HepG2 (cell line): Measurements from ENCODE around the gene SV2A. TPM values are rescaled to one million over a fixed set of nuclear protein-coding genes. Genes with fewer than 3 reads are reported as not detected.

Experiments
- CBX5 ChIP-seq: sonication (generic); formaldehyde crosslinking; IDR thresholded peaks from 2 replicates; pipeline ENCODE4 v1.4.0; 2020; ENCODE audit warnings: missing genetic modification reagents, borderline replicate concordance
- FOXJ3 ChIP-seq: sonication (generic); formaldehyde crosslinking; IDR thresholded peaks from 2 replicates; pipeline ENCODE4 v1.4.0; 2020; ENCODE audit warnings: missing genetic modification reagents, mild to moderate bottlenecking, borderline replicate concordance
- GFI1 ChIP-seq: sonication (generic); formaldehyde crosslinking; IDR thresholded peaks from 2 replicates; pipeline ENCODE4 v1.5.0; 2020; ENCODE audit warnings: missing genetic modification reagents, mild to moderate bottlenecking, borderline replicate concordance
- IKZF1 ChIP-seq: fragments of 450-650 bp; IDR thresholded peaks from 2 replicates; pipeline ENCODE4 v1.7.1; 2016
- MED13 ChIP-seq: sonication (generic); formaldehyde crosslinking; IDR thresholded peaks from 2 replicates; pipeline ENCODE4 v1.5.0; 2020; ENCODE audit warnings: missing genetic modification reagents
- MXI1 ChIP-seq: IDR thresholded peaks from 3 replicates; pipeline ENCODE4 v1.6.1; 2012; ENCODE audit warnings: low read depth, low read length, inconsistent platforms, borderline replicate concordance
- PAWR ChIP-seq: sonication (generic); formaldehyde crosslinking; IDR thresholded peaks from 2 replicates; pipeline ENCODE4 v1.4.0; 2020; ENCODE audit warnings: missing genetic modification reagents, mild to moderate bottlenecking, borderline replicate concordance
- PCBP2 ChIP-seq: fragments of 200-400 bp; formaldehyde crosslinking; optimal IDR thresholded peaks from 2 replicates; pipeline ENCODE3; 2018; ENCODE audit warnings: low read length, low read depth; ENCODE audit not compliant: poor library complexity, severe bottlenecking
- RFX5 ChIP-seq: IDR thresholded peaks from 2 replicates; pipeline ENCODE4 v1.6.1; 2011; ENCODE audit warnings: low read depth, low read length, improper control_type of control experiment
- SIN3B ChIP-seq: fragments of 150-350 bp; IDR thresholded peaks from 2 replicates; pipeline ENCODE4 v1.6.1; 2014; ENCODE audit warnings: low read length
- SMC3 ChIP-seq: IDR thresholded peaks from 2 replicates; pipeline ENCODE4 v1.6.1; 2011; ENCODE audit warnings: low read length, improper control_type of control experiment
- TFDP2 ChIP-seq: sonication (generic); formaldehyde crosslinking; IDR thresholded peaks from 2 replicates; pipeline ENCODE4 v1.4.0; 2020; ENCODE audit warnings: missing genetic modification reagents
- XRCC5 ChIP-seq: fragments of 200-400 bp; formaldehyde crosslinking; optimal IDR thresholded peaks from 2 replicates; pipeline ENCODE3; 2017; ENCODE audit warnings: mild to moderate bottlenecking, low read length
- ZBTB2 ChIP-seq: sonication (generic); formaldehyde crosslinking; IDR thresholded peaks from 2 replicates; pipeline ENCODE4 v1.8.0; 2022; ENCODE audit warnings: low read depth, missing genetic modification reagents
- ZNF740 ChIP-seq: sonication (generic); formaldehyde crosslinking; IDR thresholded peaks from 2 replicates; pipeline ENCODE4 v1.4.0; 2020; ENCODE audit warnings: missing genetic modification reagents
- ZNF777 ChIP-seq: sonication (generic); formaldehyde crosslinking; IDR thresholded peaks from 2 replicates; pipeline ENCODE4 v1.4.0; 2020; ENCODE audit warnings: missing genetic modification reagents
- ZUFSP ChIP-seq: sonication (generic); formaldehyde crosslinking; IDR thresholded peaks from 2 replicates; pipeline ENCODE4 v1.9.0; 2021; ENCODE audit warnings: missing genetic modification reagents, mild to moderate bottlenecking, borderline replicate concordance
- polyA plus RNA-seq, 8 experiments: library from polyadenylated mRNA; depleted of rRNA in 3 of 8; stranded (reverse) in 7 of 8; unstranded in 1 of 8; fragments of >200 nt; fragmentation: Illumina TruSeq in 4 of 8; extraction: Trizol in 4 of 8; gene quantifications; 2 replicates each; pipeline versions ENCODE4 v1.2.1 to v1.2.3, GENCODE V29; 2011 to 2016; ENCODE audit warnings: low read depth in 4 of 8, missing spikeins in 1 of 8, mixed read lengths in 1 of 8; ENCODE audit not compliant: insufficient read depth in 1 of 8
- total RNA-seq, 5 experiments: library from RNA; depleted of rRNA; stranded (reverse); fragments of >200 nt; fragmentation: Illumina TruSeq; extraction: Trizol; gene quantifications; 2 replicates each; pipeline ENCODE4 v1.2.3, GENCODE V29; 2016; ENCODE audit warnings: low read depth in 1 of 5
- TF ChIP-seq, protein P1 (sequence below): sonication (generic); formaldehyde crosslinking; IDR thresholded peaks from 2 replicates; pipeline ENCODE4 v1.8.1; 2023; ENCODE audit warnings: mild to moderate bottlenecking, missing genetic modification reagents
- TF ChIP-seq, protein P2 (sequence below): sonication (generic); formaldehyde crosslinking; IDR thresholded peaks from 2 replicates; pipeline ENCODE4 v1.4.0; 2020; ENCODE audit warnings: missing genetic modification reagents, borderline replicate concordance
- TF ChIP-seq, protein P3 (sequence below): sonication (generic); formaldehyde crosslinking; IDR thresholded peaks from 2 replicates; pipeline ENCODE4 v1.5.0; 2020; ENCODE audit warnings: missing genetic modification reagents, mild to moderate bottlenecking, borderline replicate concordance

The SV2A gene
- total and polyA plus RNA-seq, 2 of the 13 experiments (the other 11 are each of a cell fraction or from before 2014, with no cell fraction given), result 0.84 to 1.9 TPM

GRCh38 chr1:149886396-149887195, 31.0 kb downstream of the SV2A start (continued):
- no peak; the same call in 1 of the 2 replicates for TF ChIP-seq TFDP2 (CRISPR knock-in tag)
- peak; percentile 79 for TF ChIP-seq MED13 (CRISPR knock-in tag)
- no peak for TF ChIP-seq IKZF1
- TF ChIP-seq, protein P1, sequence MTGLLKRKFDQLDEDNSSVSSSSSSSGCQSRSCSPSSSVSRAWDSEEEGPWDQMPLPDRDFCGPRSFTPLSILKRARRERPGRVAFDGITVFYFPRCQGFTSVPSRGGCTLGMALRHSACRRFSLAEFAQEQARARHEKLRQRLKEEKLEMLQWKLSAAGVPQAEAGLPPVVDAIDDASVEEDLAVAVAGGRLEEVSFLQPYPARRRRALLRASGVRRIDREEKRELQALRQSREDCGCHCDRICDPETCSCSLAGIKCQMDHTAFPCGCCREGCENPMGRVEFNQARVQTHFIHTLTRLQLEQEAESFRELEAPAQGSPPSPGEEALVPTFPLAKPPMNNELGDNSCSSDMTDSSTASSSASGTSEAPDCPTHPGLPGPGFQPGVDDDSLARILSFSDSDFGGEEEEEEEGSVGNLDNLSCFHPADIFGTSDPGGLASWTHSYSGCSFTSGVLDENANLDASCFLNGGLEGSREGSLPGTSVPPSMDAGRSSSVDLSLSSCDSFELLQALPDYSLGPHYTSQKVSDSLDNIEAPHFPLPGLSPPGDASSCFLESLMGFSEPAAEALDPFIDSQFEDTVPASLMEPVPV (CRISPR knock-in tag), result peak; percentile 19; the same call in 1 of the 2 replicates
- peak; percentile 21; the same call in 1 of the 2 replicates for TF ChIP-seq SIN3B
- TF ChIP-seq CBX5 (CRISPR knock-in tag), result peak; percentile 68; the same call in 1 of the 2 replicates
- TF ChIP-seq PAWR (CRISPR knock-in tag), result no peak
- TF ChIP-seq ZUFSP, result no peak
- TF ChIP-seq RFX5, result no peak
- peak; percentile 33; the same call in 1 of the 2 replicates for TF ChIP-seq ZNF740 (CRISPR knock-in tag)
- no peak for TF ChIP-seq ZBTB2
- no peak for TF ChIP-seq XRCC5
- TF ChIP-seq, protein P2, sequence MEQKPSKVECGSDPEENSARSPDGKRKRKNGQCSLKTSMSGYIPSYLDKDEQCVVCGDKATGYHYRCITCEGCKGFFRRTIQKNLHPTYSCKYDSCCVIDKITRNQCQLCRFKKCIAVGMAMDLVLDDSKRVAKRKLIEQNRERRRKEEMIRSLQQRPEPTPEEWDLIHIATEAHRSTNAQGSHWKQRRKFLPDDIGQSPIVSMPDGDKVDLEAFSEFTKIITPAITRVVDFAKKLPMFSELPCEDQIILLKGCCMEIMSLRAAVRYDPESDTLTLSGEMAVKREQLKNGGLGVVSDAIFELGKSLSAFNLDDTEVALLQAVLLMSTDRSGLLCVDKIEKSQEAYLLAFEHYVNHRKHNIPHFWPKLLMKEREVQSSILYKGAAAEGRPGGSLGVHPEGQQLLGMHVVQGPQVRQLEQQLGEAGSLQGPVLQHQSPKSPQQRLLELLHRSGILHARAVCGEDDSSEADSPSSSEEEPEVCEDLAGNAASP (CRISPR knock-in tag), result no peak
- 0 out of 2 replicates have a peak, but pooled peaks have one; percentile 3 for TF ChIP-seq FOXJ3 (CRISPR knock-in tag)
- peak; percentile 76 for TF ChIP-seq GFI1 (CRISPR knock-in tag)
- TF ChIP-seq SMC3, result no peak
- TF ChIP-seq PCBP2, result no peak
- TF ChIP-seq, protein P3, sequence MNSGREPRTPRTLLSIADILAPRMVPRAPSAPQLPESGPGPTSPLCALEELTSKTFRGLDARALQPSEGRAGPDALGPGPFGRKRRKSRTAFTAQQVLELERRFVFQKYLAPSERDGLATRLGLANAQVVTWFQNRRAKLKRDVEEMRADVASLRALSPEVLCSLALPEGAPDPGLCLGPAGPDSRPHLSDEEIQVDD (CRISPR knock-in tag), result 0 out of 2 replicates have a peak, but pooled peaks have one; percentile 31
- peak; percentile 16; the same call in 1 of the 3 replicates for TF ChIP-seq MXI1
- TF ChIP-seq ZNF777 (CRISPR knock-in tag), result no peak; the same call in 1 of the 2 replicates
